ENCODE data around the gene BMERB1. TPM values are rescaled to one million over a fixed set of nuclear protein-coding genes. Genes with fewer than 3 reads are reported as not detected.
"Not testable (repeated sequence)": the region's sequence is repeated elsewhere in the genome, so short reads cannot be mapped to it uniquely, and the experiment has no call there.

The BMERB1 gene
- total RNA-seq, 1 donor from 2014 or later: 61.4 TPM

DNA sequence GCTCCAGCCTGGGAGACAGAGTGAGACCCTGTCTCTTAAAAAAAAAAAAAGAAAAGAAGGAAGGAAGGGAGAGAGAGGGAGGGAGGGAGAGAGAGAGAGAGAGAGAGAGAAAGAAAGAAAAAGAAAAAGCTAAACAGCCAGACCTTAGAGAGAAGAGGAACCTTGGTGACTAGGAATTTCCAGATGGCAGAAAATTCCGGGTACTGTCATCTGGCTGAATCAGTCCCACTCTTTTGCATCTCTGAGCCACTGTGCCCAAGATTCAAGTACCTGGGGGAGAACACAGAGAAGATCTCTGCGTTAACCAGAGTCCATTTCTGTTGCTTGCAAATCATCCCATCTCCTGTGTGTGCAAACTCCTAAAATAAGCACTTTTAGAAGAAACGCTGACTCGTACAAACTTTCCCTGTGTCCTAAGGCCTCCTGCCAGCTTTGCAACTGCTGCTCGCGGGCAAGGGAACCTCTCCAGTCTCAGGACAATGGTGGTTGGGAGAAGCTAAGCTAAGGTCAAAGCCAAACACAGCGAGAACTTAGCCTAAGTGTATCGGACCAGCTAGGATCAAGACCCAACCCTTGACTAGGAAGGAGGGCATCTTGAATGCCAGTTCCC, 18.0 kb downstream of the BMERB1 start:
- intact Hi-C loops (cut with DNase I): no loop called here
- ATAC-seq (no peak), DNase-seq (ENCODE audit: missing footprints) (no peak)

DNA sequence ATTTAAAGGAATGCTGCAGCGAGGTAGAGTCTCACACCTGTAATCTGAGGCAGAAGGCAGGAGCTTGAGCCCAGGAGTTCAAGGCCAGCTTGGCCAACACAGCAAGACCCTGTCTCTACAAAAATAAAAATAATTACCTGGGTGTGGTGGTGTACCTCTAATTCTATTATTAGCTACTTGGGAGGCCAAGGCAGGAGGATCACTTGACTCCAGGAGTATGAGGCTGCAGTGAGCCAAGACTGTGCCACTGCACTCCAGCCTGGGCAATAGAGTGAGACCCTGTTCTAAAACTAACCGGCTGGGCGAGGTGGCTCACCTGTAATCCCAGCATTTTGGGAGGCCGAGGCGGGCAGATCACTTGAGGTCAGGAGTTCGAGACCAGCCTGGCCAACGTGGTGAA, 18.9 kb downstream of the BMERB1 start:
- DNase-seq (ENCODE audit: missing footprints); ATAC-seq; intact Hi-C loops (cut with DNase I): not testable (repeated sequence)

DNA sequence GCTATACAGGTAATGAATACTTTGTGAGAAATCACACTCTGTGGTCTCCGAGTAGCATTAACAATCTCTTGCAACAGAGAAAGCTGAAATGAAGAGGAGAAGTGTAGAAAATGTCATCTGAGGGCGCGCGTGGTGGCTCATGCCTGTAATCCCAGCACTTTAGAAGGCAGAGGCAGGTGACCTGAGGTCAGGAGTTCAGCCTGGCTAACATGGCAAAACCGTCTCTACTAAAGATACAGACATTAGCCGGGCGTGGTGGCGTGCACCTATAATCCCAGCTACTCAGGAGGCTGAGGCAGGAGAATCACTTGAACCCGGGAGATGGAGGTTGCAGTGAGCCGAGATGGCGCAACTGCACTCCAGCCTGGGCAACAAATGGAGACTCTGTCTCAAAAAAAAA, 20.5 kb downstream of the BMERB1 start:
- ATAC-seq: not testable (repeated sequence)

DNA sequence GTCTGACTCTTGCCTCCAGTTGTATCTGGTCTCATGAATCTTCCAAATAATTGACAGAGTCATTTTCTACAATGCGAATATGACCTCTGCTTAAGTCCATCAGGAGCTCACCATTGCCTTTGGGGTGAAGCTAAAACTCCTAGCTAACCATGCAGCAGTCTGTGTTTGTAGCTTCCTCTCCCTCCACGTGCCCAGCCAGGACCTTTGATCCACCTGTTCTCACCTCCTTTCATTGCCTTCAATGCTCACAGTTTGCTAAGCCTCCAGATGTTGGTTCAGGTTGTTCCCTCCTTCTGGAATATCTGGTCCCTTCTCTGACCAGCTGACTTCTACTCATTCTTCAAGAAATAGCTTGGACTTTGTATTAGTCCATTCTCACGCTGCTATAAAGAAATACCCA, 23.0 kb downstream of the BMERB1 start:
- ATAC-seq (no peak), DNase-seq (ENCODE audit: missing footprints) (no peak)
- intact Hi-C loops (cut with DNase I): no loop called here

More for the DNA sequence above, 20.5 kb downstream of the BMERB1 start:
- intact Hi-C loops (cut with DNase I); DNase-seq (ENCODE audit: missing footprints): not testable (repeated sequence)

DNA sequence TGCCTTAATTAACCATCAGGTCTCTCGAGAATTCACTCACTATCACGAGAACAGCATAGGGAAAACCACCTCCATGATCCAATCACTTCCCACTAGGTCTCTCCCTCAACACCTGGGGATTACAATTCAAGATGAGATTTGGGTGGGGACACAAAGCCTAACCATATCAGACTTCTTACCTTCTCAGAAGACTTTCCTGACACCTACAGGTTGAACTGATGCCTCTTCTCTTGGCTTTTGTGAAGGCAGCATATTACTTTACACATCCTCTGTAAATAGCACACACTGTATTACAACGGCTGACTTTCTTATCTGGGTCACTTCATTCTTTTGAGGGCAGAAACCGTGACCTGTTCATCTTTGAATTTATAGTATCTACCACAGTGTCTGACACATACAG, 23.6 kb downstream of the BMERB1 start:
- no peak for ATAC-seq
- intact Hi-C loops (cut with DNase I): no loop called here
- DNase-seq (ENCODE audit: missing footprints): no peak

DNA sequence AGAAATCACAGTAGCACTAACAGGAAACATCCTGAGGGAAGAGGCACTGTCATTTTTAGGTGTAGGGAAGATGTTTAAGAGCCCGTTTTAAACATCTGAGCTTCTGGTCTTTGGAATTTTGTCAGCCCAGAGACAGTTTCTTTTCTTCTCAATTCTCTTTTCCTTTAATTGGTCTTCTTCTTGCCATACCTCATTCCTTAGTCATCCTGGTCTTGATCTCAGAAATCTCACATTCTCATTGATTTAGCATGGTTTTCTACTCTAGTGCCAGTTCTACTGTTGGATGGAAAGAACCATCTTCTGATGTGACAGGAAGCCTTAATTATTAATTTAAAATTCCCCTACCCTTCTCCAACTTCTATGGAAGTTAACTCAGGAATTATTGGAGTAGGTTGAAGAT, 25.4 kb downstream of the BMERB1 start:
- ATAC-seq: no peak
- intact Hi-C loops (cut with DNase I): no loop called here

DNA sequence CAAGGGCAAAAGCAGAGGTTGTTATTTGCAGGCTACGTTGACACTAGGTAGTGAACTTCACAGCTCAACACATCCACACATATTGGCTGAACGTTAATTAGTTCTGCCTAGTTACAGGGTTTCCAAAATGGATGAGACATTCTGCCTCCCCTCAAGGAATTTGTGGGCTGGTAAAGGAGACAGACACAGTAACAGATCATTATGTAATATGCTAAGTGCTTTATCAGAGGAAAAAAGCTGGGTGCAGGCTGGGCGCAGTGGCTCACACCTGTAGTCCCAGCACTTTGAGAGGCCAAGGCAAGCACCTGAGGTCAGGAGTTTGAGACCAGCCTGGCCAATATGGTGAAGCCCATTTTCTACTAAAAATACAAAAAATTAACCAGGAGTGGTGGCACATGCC, 26.2 kb downstream of the BMERB1 start:
- DNase-seq (ENCODE audit: missing footprints): no peak
- intact Hi-C loops (cut with DNase I): no loop called here
- no peak for ATAC-seq

More for the DNA sequence above, 25.4 kb downstream of the BMERB1 start:
- DNase-seq (ENCODE audit: missing footprints): no peak

DNA sequence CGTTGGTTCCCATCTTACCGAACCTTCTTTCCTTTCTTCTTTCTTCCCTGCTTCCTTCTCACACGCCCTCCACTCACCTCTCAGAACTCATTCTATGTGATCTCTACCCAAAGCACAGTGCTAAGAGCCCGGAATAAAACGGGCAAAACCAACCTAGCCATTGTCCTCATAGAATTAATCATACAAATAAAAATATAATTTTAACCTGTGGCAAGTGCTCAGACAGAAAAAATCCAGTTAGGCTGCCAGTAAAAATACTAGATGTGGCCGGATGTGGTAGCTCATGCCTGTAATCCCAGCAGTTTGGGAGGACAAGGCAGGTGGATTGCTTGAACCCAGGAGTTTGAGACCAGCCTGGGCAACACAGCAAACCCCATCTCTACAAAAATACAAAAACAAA, 27.0 kb downstream of the BMERB1 start:
- intact Hi-C loops (cut with DNase I): no loop called here
- DNase-seq (ENCODE audit: missing footprints) (no peak), ATAC-seq (no peak)

DNA sequence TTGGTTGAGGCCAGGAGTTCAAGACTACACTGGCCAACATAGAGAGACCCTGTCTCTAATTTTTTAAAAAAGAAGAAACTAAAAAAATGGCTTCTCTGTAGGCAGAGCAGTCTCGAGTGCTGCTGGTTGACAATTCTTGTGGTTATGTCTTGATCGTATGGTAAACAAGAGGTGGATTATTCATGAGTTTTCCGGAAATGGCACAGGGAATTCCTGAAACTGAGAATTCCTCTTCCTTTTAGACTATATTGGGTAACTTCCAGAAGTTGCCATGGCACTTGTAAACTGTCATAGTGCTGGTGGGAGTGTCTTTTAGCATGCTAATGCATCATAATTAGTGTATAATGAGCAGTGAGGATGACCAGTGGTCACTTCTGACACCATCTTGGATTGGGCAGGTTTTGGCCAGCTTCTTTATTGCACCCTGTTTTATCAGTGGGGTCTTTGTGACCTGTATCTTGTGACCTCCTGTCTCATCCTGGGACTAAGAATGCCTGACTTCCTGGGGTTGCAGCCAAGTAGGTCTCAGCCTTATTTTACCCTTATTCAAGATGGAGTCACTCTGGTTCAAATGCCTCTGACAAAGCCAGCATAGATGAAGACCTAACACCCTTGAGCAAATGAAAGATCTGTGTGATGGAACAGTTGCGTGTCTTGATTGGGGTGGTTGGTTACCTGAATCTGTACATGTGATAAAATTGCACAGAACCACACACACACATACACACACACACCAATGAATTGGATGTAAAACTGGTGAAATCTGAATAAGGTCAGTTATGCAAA, 30.2 kb downstream of the BMERB1 start:
- ATAC-seq: no peak
- intact Hi-C loops (cut with DNase I): no loop called here
- no peak for DNase-seq (ENCODE audit: missing footprints)

DNA sequence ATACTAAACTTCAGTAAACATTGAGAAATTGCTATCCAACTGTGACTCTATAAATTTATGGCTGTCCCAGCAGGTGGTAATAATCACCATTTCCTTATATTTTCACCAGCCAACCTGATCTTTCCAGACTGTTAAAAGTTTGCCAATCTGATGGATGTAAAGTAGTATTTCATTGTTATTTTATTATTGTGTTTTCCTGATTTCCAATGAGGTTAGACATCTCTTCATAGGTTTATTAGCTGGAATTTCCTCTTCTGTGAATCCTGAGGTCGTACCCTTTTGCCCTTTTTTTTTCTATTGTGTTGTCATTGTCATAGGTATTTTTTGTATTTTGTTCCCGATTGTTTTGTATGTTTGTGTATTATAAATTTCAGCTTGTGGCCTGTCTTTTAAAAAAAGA, 31.7 kb downstream of the BMERB1 start:
- intact Hi-C loops (cut with DNase I): no loop called here
- DNase-seq (ENCODE audit: missing footprints) (no peak), ATAC-seq (no peak)

DNA sequence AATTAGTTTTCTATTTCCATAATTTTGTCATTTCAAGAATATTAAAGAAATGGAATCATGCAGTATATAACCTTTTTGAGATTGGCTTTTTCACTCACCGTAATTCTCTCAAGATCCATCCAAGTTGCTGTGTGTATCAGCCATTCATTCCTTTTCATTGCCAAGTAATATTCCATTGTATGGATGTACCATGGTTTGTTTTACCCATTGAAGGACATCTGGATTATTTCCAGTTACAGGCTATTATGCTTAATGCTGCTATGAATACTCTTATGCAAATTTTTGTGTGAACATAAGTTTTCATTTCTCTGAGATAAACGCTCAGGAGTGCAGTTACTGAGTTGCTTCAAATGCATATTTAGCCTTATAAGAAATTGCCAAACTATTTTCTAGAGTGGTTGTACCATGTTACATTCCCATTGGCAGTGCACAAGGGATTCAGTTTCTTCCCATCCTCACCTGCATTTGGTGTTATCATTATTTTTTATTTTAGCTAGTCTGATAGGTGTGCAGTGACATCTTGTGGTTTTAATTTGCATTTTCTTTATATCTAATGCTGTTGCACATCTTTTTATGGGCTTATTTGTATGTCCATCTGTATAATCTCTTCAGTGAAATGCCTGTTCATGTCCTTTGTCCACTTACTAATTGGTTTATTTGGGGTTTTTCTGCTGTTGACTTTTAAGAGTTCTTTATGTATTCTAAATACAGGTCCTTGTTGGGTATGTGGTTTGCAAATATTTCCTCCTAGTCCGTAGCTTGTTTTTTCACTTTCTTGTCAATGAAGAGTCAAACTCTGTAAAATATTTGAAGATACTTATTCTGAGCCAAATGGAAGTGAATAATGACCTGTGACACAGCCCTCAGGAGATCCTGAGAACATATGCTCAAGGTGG, 32.7 kb downstream of the BMERB1 start:
- DNase-seq (ENCODE audit: missing footprints): no peak
- no peak for ATAC-seq
- intact Hi-C loops (cut with DNase I): no loop called here

DNA sequence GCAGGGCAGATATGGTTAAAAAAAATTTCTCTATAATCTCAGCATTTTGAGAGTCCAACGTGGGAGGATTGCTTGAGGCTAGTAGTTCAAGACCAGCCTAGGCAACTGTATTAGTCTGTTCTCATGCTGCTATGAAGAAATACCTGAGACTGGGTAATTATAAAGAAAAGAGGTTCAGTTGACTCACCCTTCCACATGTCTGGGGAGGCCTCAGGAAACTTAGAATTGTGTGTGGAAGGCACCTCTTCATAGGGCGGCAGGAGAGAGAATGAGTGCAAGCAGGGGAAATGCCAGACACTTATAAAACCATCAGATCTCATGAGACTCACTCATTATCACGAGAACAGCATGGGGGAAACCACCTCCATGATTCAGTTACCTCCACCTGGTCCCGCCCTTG, 42.6 kb downstream of the BMERB1 start:
- intact Hi-C loops (cut with DNase I); DNase-seq (ENCODE audit: missing footprints); ATAC-seq: not testable (repeated sequence)

DNA sequence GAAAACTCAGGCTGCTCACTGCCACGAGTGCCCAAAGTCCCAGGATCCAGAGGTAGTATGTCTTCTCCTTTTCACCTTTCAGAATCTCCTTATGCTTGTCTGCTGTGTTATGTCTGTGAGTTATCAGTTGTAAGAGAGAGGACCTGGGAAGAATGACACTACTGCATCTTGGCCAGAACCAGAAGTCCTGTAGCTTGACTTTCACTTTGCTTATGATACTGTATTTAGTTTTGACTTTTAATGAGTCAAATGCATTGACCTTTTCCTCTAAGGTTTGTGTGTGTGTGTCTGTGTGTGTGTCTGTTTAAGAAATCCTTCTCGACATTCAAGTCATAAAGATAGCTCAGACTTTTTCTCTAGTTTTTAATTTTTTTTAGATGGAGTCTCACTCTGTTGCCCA, 43.4 kb downstream of the BMERB1 start:
- DNase-seq (ENCODE audit: missing footprints): no peak
- ATAC-seq: no peak
- intact Hi-C loops (cut with DNase I): no loop called here

DNA sequence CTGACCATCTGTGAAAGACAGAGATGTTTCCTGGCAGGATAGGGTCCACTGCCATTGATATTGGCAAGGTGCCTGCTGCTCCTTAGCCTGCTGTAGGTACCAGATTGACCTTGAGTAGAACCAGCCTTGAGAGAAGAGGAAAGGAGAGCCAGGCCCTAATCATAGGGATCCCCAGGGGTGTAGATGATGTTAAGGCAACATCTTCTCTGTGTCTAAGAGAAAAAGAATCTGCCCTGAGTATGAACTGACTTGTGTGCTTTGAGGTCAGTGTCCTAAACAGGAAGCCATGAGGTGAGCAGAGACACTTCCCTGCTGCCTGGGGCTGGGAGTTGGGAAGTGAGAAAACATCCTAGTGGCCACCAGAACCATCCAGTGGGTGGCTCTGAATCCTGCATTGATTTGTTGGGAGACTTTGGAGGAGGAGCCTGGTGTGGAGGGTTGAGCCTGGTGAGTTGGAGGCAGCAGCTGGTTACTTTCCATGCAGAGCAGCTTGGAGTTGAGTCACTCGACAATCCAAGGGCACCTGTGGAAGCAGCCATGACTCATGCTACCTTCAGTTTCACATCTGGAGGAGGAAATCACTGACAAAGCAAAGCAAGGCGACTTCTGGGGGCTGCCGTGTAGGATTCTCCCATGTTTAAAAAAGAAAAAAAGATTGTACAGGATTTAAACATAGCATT, 47.8 kb downstream of the BMERB1 start:
- DNase-seq (ENCODE audit: missing footprints) (no peak), ATAC-seq (peak; percentile 63)
- intact Hi-C loops (cut with DNase I): no loop called here

DNA sequence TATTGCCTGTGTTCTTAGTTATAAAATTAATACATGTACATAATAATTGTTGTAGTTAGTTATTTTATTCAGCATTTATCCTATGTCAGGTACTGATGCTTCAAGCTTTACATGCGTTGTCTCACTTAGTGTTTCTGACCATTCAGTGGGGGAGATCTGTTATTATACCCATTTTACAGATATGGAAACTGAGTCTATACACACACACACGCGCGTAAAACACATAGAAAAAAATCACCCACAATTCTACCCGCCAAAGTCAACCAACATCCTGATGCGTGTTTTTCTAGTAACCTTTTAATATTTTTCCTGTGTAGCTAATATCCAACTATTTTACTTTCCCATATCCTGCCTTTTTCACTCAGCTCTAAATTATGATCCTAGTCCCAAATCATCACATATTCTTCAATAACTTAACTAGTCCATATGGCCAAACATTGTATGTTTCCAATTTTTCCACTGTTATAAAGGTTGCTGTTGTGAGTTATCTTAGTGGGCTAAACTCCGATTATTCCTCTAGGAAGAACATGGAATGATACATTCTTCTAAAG, 48.4 kb downstream of the BMERB1 start:
- ATAC-seq (no peak), DNase-seq (ENCODE audit: missing footprints) (no peak)
- intact Hi-C loops (cut with DNase I): no loop called here

DNA sequence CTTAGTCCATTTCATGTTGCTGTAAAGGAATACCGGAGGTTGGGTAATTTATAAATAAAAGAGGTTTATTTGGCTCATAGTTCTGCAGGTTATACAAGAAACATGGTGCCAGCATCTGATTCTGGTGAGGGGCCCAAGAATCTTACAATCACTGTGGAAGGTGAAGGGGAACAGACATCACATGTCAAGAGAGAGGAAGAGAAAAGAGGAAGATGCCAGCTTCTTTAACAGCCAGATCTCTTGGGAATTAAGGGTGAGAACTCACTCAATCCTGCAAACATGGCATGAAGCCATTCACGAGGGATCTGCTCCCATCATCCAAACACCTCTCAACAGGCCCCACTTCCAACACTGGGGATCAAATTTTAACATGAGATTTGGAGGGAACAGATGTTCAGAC, 49.5 kb downstream of the BMERB1 start:
- DNase-seq (ENCODE audit: missing footprints): no peak
- intact Hi-C loops (cut with DNase I): no loop called here
- no peak for ATAC-seq

DNA sequence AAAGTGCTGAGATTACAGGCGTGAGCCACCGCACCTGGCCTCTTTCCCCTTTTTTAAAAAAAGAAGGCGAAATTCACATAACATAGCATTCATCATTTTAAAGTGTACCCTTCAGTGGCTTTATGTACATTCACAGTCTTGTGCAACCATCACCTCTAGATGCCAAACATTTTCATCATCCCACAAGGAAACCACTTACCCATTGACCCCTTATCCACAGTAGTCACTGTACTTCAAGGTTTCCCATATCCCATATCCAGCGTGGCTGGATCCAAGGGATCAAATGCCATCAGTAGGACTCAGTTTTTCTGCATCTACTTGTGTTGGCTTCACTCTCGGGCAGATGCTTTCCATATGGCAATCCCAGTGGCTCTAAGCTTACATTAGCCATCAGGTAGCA, 50.3 kb downstream of the BMERB1 start:
- DNase-seq (ENCODE audit: missing footprints) (no peak), ATAC-seq (no peak)
- intact Hi-C loops (cut with DNase I): no loop called here

DNA sequence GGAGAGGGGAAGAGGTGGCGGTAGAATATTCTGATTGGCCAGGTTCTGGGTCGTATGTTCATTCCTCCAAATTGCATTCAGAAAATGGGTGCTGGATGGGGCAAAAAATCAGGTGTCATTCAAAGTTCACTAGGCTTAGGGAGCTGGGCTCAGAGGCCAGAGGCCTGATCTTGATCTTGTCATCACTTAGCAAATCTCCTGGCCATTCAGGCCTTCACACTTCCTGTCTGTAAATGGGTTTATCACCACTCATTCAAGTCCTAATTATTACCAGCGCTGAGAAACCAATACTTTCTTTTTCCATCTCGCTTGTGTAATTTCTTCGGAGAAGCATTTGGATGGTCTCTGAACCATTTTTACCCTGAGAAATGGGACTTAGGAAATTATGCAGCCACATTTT, 50.8 kb downstream of the BMERB1 start:
- DNase-seq (ENCODE audit: missing footprints): no peak
- intact Hi-C loops (cut with DNase I): no loop called here
- no peak for ATAC-seq

DNA sequence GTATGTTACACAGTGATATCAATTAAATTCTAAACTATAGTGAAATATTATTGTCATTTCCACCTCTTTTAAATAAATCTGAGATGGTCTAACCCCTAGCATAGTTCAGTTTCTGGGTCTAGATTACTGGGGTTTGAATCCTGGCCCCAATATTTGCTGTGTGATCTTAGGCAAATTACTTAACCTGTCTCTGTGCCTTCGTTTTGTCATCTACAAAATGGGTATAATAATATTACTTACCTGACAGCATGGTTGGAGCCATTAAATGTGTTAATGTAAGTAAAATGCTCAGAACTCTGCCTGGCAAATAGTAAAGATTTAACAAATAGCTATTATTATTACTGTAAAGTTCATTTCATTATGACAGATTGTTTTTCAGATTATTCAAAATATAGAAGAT, 52.3 kb downstream of the BMERB1 start:
- no peak for ATAC-seq
- no peak for DNase-seq (ENCODE audit: missing footprints)
- intact Hi-C loops (cut with DNase I): no loop called here

All from Right ventricle myocardium inferior (tissue), 1 donor.